Astrocyte (in vitro differentiated cells and primary cell): ENCODE measurements around the gene PTGES3. TPM values are rescaled to one million over a fixed set of nuclear protein-coding genes. Genes with fewer than 3 reads are reported as not detected.
A peak's percentile ranks its signal among the peaks of the same experiment; 100 is the strongest.

Experiments
- DNase-seq: peaks from one replicate; pipeline ENCODE4 v3.0.0-alpha.2; 2010; ENCODE audit warnings: low read depth
- FAIRE-seq: peaks from 2 replicates; lab custom pipeline; 2011; peaks lifted over from hg19 to GRCh38; lab: Jason Lieb, UNC
- H2AFZ ChIP-seq: 2 replicates; pipeline ENCODE4 v1.6.0; 2012; ENCODE audit warnings: low read depth, low read length, inconsistent platforms
- H3K27ac ChIP-seq: 2 replicates; pipeline ENCODE4 v1.5.1; 2011; ENCODE audit warnings: low read depth, low read length, inconsistent platforms
- H3K27me3 ChIP-seq: 2 replicates; pipeline ENCODE4 v1.6.0; 2011; ENCODE audit warnings: low read length, inconsistent platforms; ENCODE audit not compliant: insufficient read depth
- H3K36me3 ChIP-seq: 2 replicates; pipeline ENCODE4 v1.5.1; 2011; ENCODE audit warnings: low read length, inconsistent platforms; ENCODE audit not compliant: insufficient read depth
- H3K4me1 ChIP-seq: 2 replicates; pipeline ENCODE4 v1.5.1; 2011; ENCODE audit warnings: low read length, inconsistent platforms; ENCODE audit not compliant: insufficient read depth
- H3K4me2 ChIP-seq: 2 replicates; pipeline ENCODE4 v1.6.0; 2012; ENCODE audit warnings: low read length, inconsistent platforms
- H3K4me3 ChIP-seq: 2 replicates; pipeline ENCODE4 v1.5.1; 2011; ENCODE audit warnings: low read depth, mild to moderate bottlenecking, low read length, inconsistent platforms; ENCODE audit not compliant: insufficient read depth
- H3K79me2 ChIP-seq: 2 replicates; pipeline ENCODE4 v1.6.0; 2012; ENCODE audit warnings: mild to moderate bottlenecking, low read length, inconsistent platforms; ENCODE audit not compliant: insufficient read depth
- H3K9ac ChIP-seq: 2 replicates; pipeline ENCODE4 v1.6.0; 2012; ENCODE audit warnings: mild to moderate bottlenecking, low read length, inconsistent platforms
- H3K9me3 ChIP-seq: 2 replicates; pipeline ENCODE4 v1.5.1; 2012; ENCODE audit warnings: low read depth, mild to moderate bottlenecking, low read length, inconsistent platforms; ENCODE audit not compliant: insufficient read depth
- H4K20me1 ChIP-seq: 2 replicates; pipeline ENCODE4 v1.6.0; 2012; ENCODE audit warnings: low read length, inconsistent platforms; ENCODE audit not compliant: insufficient read depth
- H3K27ac Mint-ChIP-seq: one replicate; pipeline ENCODE4 v1.8.0; 2021; ENCODE audit warnings: mild to moderate bottlenecking, mixed read lengths; ENCODE audit not compliant: unreplicated experiment
- H3K27me3 Mint-ChIP-seq: one replicate; pipeline ENCODE4 v1.8.0; 2021; ENCODE audit warnings: low read depth, mixed read lengths; ENCODE audit not compliant: unreplicated experiment
- H3K36me3 Mint-ChIP-seq: one replicate; pipeline ENCODE4 v1.8.0; 2021; ENCODE audit warnings: low read depth, mixed read lengths; ENCODE audit not compliant: unreplicated experiment
- H3K4me1 Mint-ChIP-seq: one replicate; pipeline ENCODE4 v1.8.0; 2021; ENCODE audit warnings: low read depth, mixed read lengths; ENCODE audit not compliant: unreplicated experiment
- H3K4me3 Mint-ChIP-seq: one replicate; pipeline ENCODE4 v1.8.0; 2021; ENCODE audit warnings: mild to moderate bottlenecking, moderate library complexity, mixed read lengths; ENCODE audit not compliant: unreplicated experiment
- H3K9me3 Mint-ChIP-seq: one replicate; pipeline ENCODE4 v1.8.0; 2021; ENCODE audit warnings: mild to moderate bottlenecking, mixed read lengths; ENCODE audit not compliant: unreplicated experiment
- CTCF ChIP-seq: IDR thresholded peaks from 2 replicates; pipeline ENCODE4 v1.5.1; 2011; ENCODE audit warnings: low read depth, mild to moderate bottlenecking, inconsistent platforms, low read length, moderate library complexity; ENCODE audit not compliant: insufficient read depth
- EZH2 ChIP-seq: IDR thresholded peaks from 2 replicates; pipeline ENCODE4 v1.6.1; 2012; ENCODE audit warnings: mild to moderate bottlenecking, low read length, inconsistent platforms; ENCODE audit not compliant: insufficient read depth
- total RNA-seq: library from RNA; stranded (reverse); gene quantifications from 2 replicates; pipeline ENCODE4 v1.2.1, GENCODE V29; 2021

PTGES3 gene
- total RNA-seq, 1 donor from 2014 or later, result 226 TPM

DNA sequence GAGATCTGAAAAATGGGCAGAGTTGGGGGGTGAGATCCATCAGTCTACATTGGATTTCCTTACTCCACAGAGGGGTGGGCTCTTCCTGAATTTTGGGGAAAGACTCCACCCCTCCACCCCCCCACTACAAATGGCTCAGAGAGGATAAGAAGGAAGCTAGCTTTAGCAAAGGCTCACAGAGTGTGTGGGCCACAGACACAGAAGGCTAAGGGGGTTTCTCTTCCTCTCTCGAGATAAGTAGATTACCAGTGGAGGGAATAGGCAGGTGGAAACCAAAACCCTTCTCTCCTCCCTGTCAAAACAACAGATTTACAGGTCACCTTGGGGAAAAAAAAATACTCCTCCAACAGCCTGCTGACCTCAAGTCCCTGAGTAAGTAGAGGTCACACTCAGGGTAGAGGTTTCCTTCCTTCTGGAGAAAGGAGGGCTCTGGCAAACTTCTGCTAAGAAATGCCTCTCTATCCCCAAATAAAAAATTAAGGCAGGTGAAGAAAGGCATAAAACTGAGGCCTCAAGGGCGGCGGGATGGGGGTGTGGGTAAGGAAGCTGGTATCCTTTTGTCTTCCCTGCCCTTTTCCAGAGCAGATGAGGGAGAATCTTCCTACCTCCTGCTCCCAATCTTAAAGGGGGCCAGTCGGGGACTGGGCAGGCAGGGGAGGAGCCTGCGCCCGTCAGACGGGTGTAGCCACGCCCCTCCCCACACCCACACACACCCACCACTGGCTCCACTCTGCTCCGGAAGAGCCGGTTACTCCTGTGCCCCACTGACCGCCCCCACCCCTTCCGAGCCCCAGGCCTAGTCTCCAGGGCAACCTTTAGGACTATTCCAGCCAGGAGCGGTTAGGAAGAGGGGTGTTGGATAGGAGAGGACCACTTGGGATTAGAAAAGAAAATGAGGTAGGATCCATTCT is 56.0 kb downstream of the PTGES3 start:
- no peak overlapping the region for H3K27ac ChIP-seq
- H3K4me1 ChIP-seq, result peaks cover 43% of the 10 kb centered on the region
- H3K79me2 ChIP-seq, result peaks cover 87% of the 10 kb centered on the region
- H3K9me3 Mint-ChIP-seq, result no peaks in the 10 kb centered on the region
- peaks cover 1% of the 10 kb centered on the region for H3K36me3 ChIP-seq
- peaks cover 65% of the 10 kb centered on the region for H4K20me1 ChIP-seq
- peaks cover 31% of the 10 kb centered on the region for H3K4me1 Mint-ChIP-seq
- H3K9ac ChIP-seq, result no peak overlapping the region
- H3K4me3 Mint-ChIP-seq, result peak overlapping the region; percentile 98
- H3K27me3 Mint-ChIP-seq, result no peaks in the 10 kb centered on the region
- H3K4me2 ChIP-seq, result peak overlapping the region; percentile 89
- no peaks in the 10 kb centered on the region for H3K9me3 ChIP-seq
- FAIRE-seq (no peak), DNase-seq (no peak)
- H3K27ac Mint-ChIP-seq, result peak overlapping the region; percentile 26
- H3K36me3 Mint-ChIP-seq, result peaks cover 3% of the 10 kb centered on the region
- no peak overlapping the region for H3K4me3 ChIP-seq
- no peak overlapping the region for H2AFZ ChIP-seq
- H3K27me3 ChIP-seq, result no peaks in the 10 kb centered on the region
- TF ChIP-seq CTCF, result no peak
- no peak for TF ChIP-seq EZH2

GRCh38 chr12:56630180-56630632 is 57.9 kb downstream of the PTGES3 start, which contains the start of gene BAZ2A:
Gene BAZ2A (minus strand): TSS chr12:56630326. CDS start chr12:56617530, 12,796 bp downstream.
- Mint-ChIP-seq H3K27me3 (no peaks in the 10 kb centered on the region), H3K27ac (peak within 1 kb of the TSS; percentile 90), H3K4me1 (peaks cover 32% of the 10 kb centered on the region), H3K36me3 (peaks cover 4% of the 10 kb centered on the region), H3K9me3 (no peaks in the 10 kb centered on the region), H3K4me3 (peak within 1 kb of the TSS; percentile 98)
- peak within 1 kb of the TSS; percentile 2 for H2AFZ ChIP-seq
- peaks cover 33% of the 10 kb centered on the region for H3K4me1 ChIP-seq
- TF ChIP-seq EZH2, result no peak
- no peak for TF ChIP-seq CTCF
- H3K9me3 ChIP-seq, result no peaks in the 10 kb centered on the region
- FAIRE-seq (no peak), DNase-seq (peak; percentile 61)
- peaks cover 3% of the 10 kb centered on the region for H3K36me3 ChIP-seq
- peak within 1 kb of the TSS; percentile 87 for H3K4me3 ChIP-seq
- peaks cover 82% of the 10 kb centered on the region for H4K20me1 ChIP-seq
- H3K4me2 ChIP-seq, result peak within 1 kb of the TSS; percentile 95
- no peaks in the 10 kb centered on the region for H3K27me3 ChIP-seq
- peak within 1 kb of the TSS; percentile 86 for H3K27ac ChIP-seq
- peaks cover 94% of the 10 kb centered on the region for H3K79me2 ChIP-seq
- H3K9ac ChIP-seq, result peak within 1 kb of the TSS; percentile 95
